Mucosa of descending colon (tissue), 3 donors: Measurements from ENCODE around the gene PIN1. TPM values are rescaled to one million over a fixed set of nuclear protein-coding genes. Genes with fewer than 3 reads are reported as not detected.

Experiments
- ATAC-seq: fragments of 200-7000 bp; cut with Tn5 transposase; one replicate; pipeline ENCODE4 v1.9.1; 2020; ENCODE audit warnings: mild to moderate bottlenecking, moderate library complexity
- DNase-seq, 3 donors: peaks; one replicate each; pipeline ENCODE4 v3.0.0-alpha.2; 2020
- H3K36me3 ChIP-seq: fragments of 200-600 bp; one replicate; pipeline ENCODE4 v1.8.0; 2021; ENCODE audit warnings: low read depth, mild to moderate bottlenecking
- H3K4me1 ChIP-seq: fragments of 200-600 bp; one replicate; pipeline ENCODE4 v1.8.0; 2021; ENCODE audit warnings: low read depth, mild to moderate bottlenecking
- H3K4me3 ChIP-seq: fragments of 200-600 bp; one replicate; pipeline ENCODE4 v1.8.0; 2021; ENCODE audit warnings: mild to moderate bottlenecking
- H3K9me3 ChIP-seq: fragments of 200-600 bp; one replicate; pipeline ENCODE4 v1.8.0; 2021; ENCODE audit warnings: mild to moderate bottlenecking
- CTCF ChIP-seq: fragments of 200-600 bp; IDR thresholded peaks from one replicate; pipeline ENCODE4 v1.8.0; 2022; ENCODE audit warnings: antibody characterized with exemption, mild to moderate bottlenecking
- intact Hi-C, 2 donors: fragments of 100-400 bp; cut with DNase I in 1 of 2; cut with micrococcal nuclease in 1 of 2; formaldehyde crosslinking; loops; one replicate each; pipeline versions ENCODE4 v1.11.0 to v1.11.1; 2022; cut with DNase I, micrococcal nuclease
- total RNA-seq, 3 donors: library from RNA; stranded (reverse); fragmentation: NEBNext Ultra II Directional in 2 of 3; extraction: Animal tissue kit (Norgen Biotek cat#: 25700) in 2 of 3; gene quantifications; one replicate each; pipeline versions ENCODE4 v1.2.1 to v1.2.4, GENCODE V29; 2021 to 2023
- donor health status: DM: no; HTN: no; CAD: no; lungs with moderate emphysema.
- donor health status: DM: no; HTN: no; CAD: no.
- donor health status: DM: no; HTN: yes; CAD: no.

Gene PIN1
- total RNA-seq, 3 donors from 2014 or later = 44.5 to 64.2 (median 52.5) TPM

DNA sequence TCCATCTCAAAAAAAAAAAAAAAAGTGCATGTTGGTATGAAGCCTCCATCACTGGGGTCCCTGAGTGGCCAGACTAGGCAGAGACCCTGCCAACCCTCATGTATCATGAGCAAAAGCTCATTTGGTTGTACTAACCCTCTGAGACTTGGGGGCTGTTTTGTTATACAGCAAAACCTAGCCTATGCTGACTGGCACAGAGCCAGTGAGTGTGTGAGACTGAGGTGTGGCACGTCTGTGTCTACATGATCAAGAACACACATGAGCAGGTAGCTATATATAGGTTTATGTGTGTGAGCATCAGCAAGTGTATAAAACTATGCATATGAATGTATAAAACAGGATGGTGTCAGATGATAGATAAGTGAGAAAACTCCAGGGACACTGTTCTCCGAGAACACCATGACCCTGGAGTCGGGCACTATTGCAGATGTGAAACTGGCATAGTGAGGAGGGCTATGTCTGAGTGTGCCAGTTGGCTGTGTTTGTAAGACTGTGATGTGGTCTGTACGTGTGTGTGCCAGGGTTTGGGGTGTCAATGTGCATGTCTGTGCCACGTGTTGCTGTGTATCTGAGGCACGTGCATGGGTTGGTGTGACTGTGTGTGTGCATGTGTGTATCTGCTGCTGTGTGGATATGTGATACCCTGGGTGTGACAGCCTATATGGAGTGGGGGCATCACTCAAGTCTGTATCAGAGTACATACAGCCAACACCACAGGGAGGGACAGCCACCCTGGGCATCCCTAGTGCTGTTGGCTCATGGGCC is 56.7 kb downstream of the PIN1 start:
- no peak for ATAC-seq
- Histone ChIP-seq H3K4me3 (no peak overlapping the region), H3K4me1 (no peaks in the 10 kb centered on the region), H3K9me3 (no peaks in the 10 kb centered on the region), H3K36me3 (no peaks in the 10 kb centered on the region)
- DNase-seq = no peak
- TF ChIP-seq CTCF = no peak
- intact Hi-C loops = no loop called here

Other genes with a start within 250 kb of the PIN1 start
- 10 to 100 TPM; 22.6 to 42.2 (median 31.9) TPM for gene ZNF561, start 214.1 kb upstream of the PIN1 start, total RNA-seq
- gene ZNF562, start 160.2 kb upstream of the PIN1 start, total RNA-seq = 10 to 100 TPM; 27.9 to 49.4 (median 41.5) TPM
- 10 to 100 TPM; 13.4 to 22.1 (median 20.2) TPM for gene ZNF846, start 66.6 kb upstream of the PIN1 start, total RNA-seq
- 10 to 100 TPM; 25.7 to 36.1 (median 31.3) TPM for gene FBXL12, start 16.2 kb upstream of the PIN1 start, total RNA-seq
- gene UBL5, start 7.4 kb upstream of the PIN1 start, total RNA-seq = 100 to 1,000 TPM; 244 to 293 (median 271) TPM
- gene OLFM2, start 101.2 kb downstream of the PIN1 start, total RNA-seq = 1 to 10 TPM; 1.4 to 5.7 (median 1.9) TPM
- gene COL5A3, start 175.2 kb downstream of the PIN1 start, total RNA-seq = 1 to 10 TPM; 1.9 to 7.2 (median 5.5) TPM
- not detected for gene RDH8, start 178.2 kb downstream of the PIN1 start, total RNA-seq